T-helper 1 cell treated with Interleukin-12 subunit alpha and Interleukin-12 subunit beta and Interleukin-4 antibody, amounts not matched to agents 30 μg/mL and 1 μg/mL, for 36 hours (primary cell): ENCODE results near the gene SOX8.

Experiments used
- H3K27ac Mint-ChIP-seq: one replicate; pipeline ENCODE4 v1.8.0; 2021; ENCODE audit warnings: mild to moderate bottlenecking, mixed read lengths
- H3K27me3 Mint-ChIP-seq: one replicate; pipeline ENCODE4 v1.8.0; 2021; ENCODE audit warnings: low read depth, mixed read lengths
- H3K36me3 Mint-ChIP-seq: one replicate; pipeline ENCODE4 v1.8.0; 2021; ENCODE audit warnings: low read depth, mixed read lengths
- H3K4me1 Mint-ChIP-seq: one replicate; pipeline ENCODE4 v1.8.0; 2021; ENCODE audit warnings: low read depth, mixed read lengths
- H3K4me3 Mint-ChIP-seq: one replicate; pipeline ENCODE4 v1.8.0; 2021; ENCODE audit warnings: mild to moderate bottlenecking, moderate library complexity, mixed read lengths
- H3K9me3 Mint-ChIP-seq: one replicate; pipeline ENCODE4 v1.8.0; 2021; ENCODE audit warnings: mixed read lengths

SOX8 gene

GRCh38 chr16:1010251-1010650 is 28.7 kb downstream of the SOX8 start:
- Mint-ChIP-seq H3K9me3 (no peaks in the 10 kb centered on the region), H3K27me3 (peaks cover 10% of the 10 kb centered on the region), H3K4me3 (no peak overlapping the region), H3K36me3 (no peaks in the 10 kb centered on the region), H3K27ac (no peak overlapping the region), H3K4me1 (no peaks in the 10 kb centered on the region)

- Mint-ChIP-seq H3K4me1 (no peaks in the 10 kb centered on the region), H3K27me3 (peaks cover 10% of the 10 kb centered on the region), H3K36me3 (no peaks in the 10 kb centered on the region), H3K27ac (no peak overlapping the region), H3K4me3 (no peak overlapping the region), H3K9me3 (no peaks in the 10 kb centered on the region)
Observed at GRCh38 chr16:1010815-1011214, 29.2 kb downstream of the SOX8 start.

- H3K36me3 Mint-ChIP-seq = no peaks in the 10 kb centered on the region
- no peaks in the 10 kb centered on the region for H3K4me1 Mint-ChIP-seq
- H3K9me3 Mint-ChIP-seq = no peaks in the 10 kb centered on the region
- H3K4me3 Mint-ChIP-seq = no peak overlapping the region
- H3K27me3 Mint-ChIP-seq = peaks cover 7% of the 10 kb centered on the region
- no peak overlapping the region for H3K27ac Mint-ChIP-seq
Observed at GRCh38 chr16:1011316-1012082, 29.9 kb downstream of the SOX8 start.

GRCh38 chr16:1012135-1012534 is 30.6 kb downstream of the SOX8 start:
- Mint-ChIP-seq H3K36me3 (no peaks in the 10 kb centered on the region), H3K4me1 (no peaks in the 10 kb centered on the region)

GRCh38 chr16:1012722-1013592 is 31.4 kb downstream of the SOX8 start:
- H3K36me3 Mint-ChIP-seq = no peaks in the 10 kb centered on the region
- no peak overlapping the region for H3K4me3 Mint-ChIP-seq
- H3K9me3 Mint-ChIP-seq = no peaks in the 10 kb centered on the region
- peaks cover 7% of the 10 kb centered on the region for H3K27me3 Mint-ChIP-seq
- no peak overlapping the region for H3K27ac Mint-ChIP-seq
- H3K4me1 Mint-ChIP-seq = no peaks in the 10 kb centered on the region

More at GRCh38 chr16:1012135-1012534, 30.6 kb downstream of the SOX8 start:
- no peaks in the 10 kb centered on the region for H3K9me3 Mint-ChIP-seq
- no peak overlapping the region for H3K4me3 Mint-ChIP-seq
- no peak overlapping the region for H3K27ac Mint-ChIP-seq
- H3K27me3 Mint-ChIP-seq = peaks cover 7% of the 10 kb centered on the region

GRCh38 chr16:1013593-1013900 is 32.0 kb downstream of the SOX8 start:
- Mint-ChIP-seq H3K4me1 (no peaks in the 10 kb centered on the region), H3K36me3 (no peaks in the 10 kb centered on the region), H3K27me3 (peaks cover 5% of the 10 kb centered on the region), H3K27ac (no peak overlapping the region), H3K4me3 (no peak overlapping the region), H3K9me3 (no peaks in the 10 kb centered on the region)

GRCh38 chr16:1014221-1014620 is 32.7 kb downstream of the SOX8 start:
- Mint-ChIP-seq H3K27ac (no peak overlapping the region), H3K4me3 (no peak overlapping the region), H3K9me3 (no peaks in the 10 kb centered on the region), H3K36me3 (no peaks in the 10 kb centered on the region), H3K4me1 (no peaks in the 10 kb centered on the region), H3K27me3 (no peaks in the 10 kb centered on the region)

GRCh38 chr16:1014771-1015495 is 33.4 kb downstream of the SOX8 start:
- no peaks in the 10 kb centered on the region for H3K9me3 Mint-ChIP-seq
- H3K4me3 Mint-ChIP-seq = no peak overlapping the region
- H3K27me3 Mint-ChIP-seq = no peaks in the 10 kb centered on the region
- no peaks in the 10 kb centered on the region for H3K36me3 Mint-ChIP-seq
- H3K4me1 Mint-ChIP-seq = no peaks in the 10 kb centered on the region
- H3K27ac Mint-ChIP-seq = no peak overlapping the region

GRCh38 chr16:1018447-1019198 is 37.1 kb downstream of the SOX8 start:
- Mint-ChIP-seq H3K4me1 (no peaks in the 10 kb centered on the region), H3K36me3 (no peaks in the 10 kb centered on the region), H3K4me3 (no peak overlapping the region)

GRCh38 chr16:1019231-1020090 is 37.9 kb downstream of the SOX8 start:
- no peak overlapping the region for H3K4me3 Mint-ChIP-seq
- H3K36me3 Mint-ChIP-seq = no peaks in the 10 kb centered on the region
- H3K4me1 Mint-ChIP-seq = no peaks in the 10 kb centered on the region
- no peaks in the 10 kb centered on the region for H3K27me3 Mint-ChIP-seq
- H3K9me3 Mint-ChIP-seq = no peaks in the 10 kb centered on the region
- no peak overlapping the region for H3K27ac Mint-ChIP-seq

More at GRCh38 chr16:1018447-1019198, 37.1 kb downstream of the SOX8 start:
- H3K9me3 Mint-ChIP-seq = no peaks in the 10 kb centered on the region
- no peak overlapping the region for H3K27ac Mint-ChIP-seq
- no peaks in the 10 kb centered on the region for H3K27me3 Mint-ChIP-seq

GRCh38 chr16:1020091-1020399 is 38.5 kb downstream of the SOX8 start:
- Mint-ChIP-seq H3K4me1 (no peaks in the 10 kb centered on the region), H3K9me3 (no peaks in the 10 kb centered on the region), H3K36me3 (no peaks in the 10 kb centered on the region), H3K27me3 (no peaks in the 10 kb centered on the region), H3K27ac (no peak overlapping the region), H3K4me3 (no peak overlapping the region)

GRCh38 chr16:1020591-1020990 is 39.0 kb downstream of the SOX8 start:
- Mint-ChIP-seq H3K9me3 (no peaks in the 10 kb centered on the region), H3K27me3 (no peaks in the 10 kb centered on the region), H3K27ac (no peak overlapping the region), H3K36me3 (no peaks in the 10 kb centered on the region), H3K4me3 (no peak overlapping the region), H3K4me1 (no peaks in the 10 kb centered on the region)

GRCh38 chr16:1021553-1022160 is 40.1 kb downstream of the SOX8 start:
- Mint-ChIP-seq H3K4me3 (no peak overlapping the region), H3K9me3 (no peaks in the 10 kb centered on the region), H3K27ac (no peak overlapping the region), H3K36me3 (no peaks in the 10 kb centered on the region), H3K27me3 (no peaks in the 10 kb centered on the region), H3K4me1 (no peaks in the 10 kb centered on the region)
